Measurements from ENCODE around the gene GPC5.
A peak's percentile ranks its signal among the peaks of the same experiment; 100 is the strongest.

Gene GPC5

DNA sequence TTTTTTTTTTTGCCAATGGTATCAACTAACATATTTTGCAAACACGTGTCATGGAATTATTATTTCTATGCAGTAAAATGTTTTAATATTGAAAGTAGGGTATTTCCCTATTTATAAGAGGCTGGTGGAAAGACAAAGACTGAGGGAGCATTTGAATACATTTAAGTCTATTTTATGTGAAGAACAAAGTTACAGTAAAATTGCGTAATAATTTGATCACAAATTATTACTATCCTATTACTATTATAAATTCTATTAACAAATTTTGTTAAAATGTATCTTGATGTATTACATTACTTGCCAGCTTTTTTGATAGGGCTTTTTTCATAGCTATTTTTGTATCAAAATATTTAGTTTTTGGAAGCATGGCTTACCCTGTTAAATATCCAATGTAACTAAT is 58.4 kb downstream of the GPC5 start:
- Mint-ChIP-seq H3K4me1 (no peaks in the 10 kb centered on the region), H3K9me3 (no peaks in the 10 kb centered on the region), H3K36me3 (no peaks in the 10 kb centered on the region), H3K27ac (no peak overlapping the region), H3K4me3 (no peak overlapping the region), H3K27me3 (no peaks in the 10 kb centered on the region)
- ATAC-seq (replicated peaks): no peak
- DNase-seq: no peak

DNA sequence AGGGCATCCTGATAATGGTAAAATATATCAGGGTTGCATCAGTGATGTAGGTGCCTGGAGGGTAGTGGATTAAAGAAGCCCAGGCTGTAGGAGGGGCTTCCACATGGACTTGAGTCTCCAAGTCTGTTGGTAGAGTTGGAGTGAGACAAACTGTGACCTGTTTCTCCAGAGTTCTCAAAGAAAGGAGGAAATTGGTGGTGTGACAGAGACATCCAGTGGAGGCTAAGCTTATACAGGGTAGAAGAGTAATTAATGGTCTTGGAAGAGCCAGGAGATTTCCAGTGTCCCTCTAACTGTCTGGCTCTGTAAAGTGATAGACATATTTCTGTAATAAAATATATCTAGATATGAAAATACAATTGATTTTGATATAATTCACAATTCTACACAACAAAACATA is 61.1 kb downstream of the GPC5 start:
- ATAC-seq (replicated peaks): peak in 1 of 2 donors; percentile 38
- no peak overlapping the region for H3K4me3 Mint-ChIP-seq
- H3K9me3 Mint-ChIP-seq: no peaks in the 10 kb centered on the region
- H3K36me3 Mint-ChIP-seq: no peaks in the 10 kb centered on the region
- no peaks in the 10 kb centered on the region for H3K27me3 Mint-ChIP-seq
- DNase-seq: no peak
- no peaks in the 10 kb centered on the region for H3K4me1 Mint-ChIP-seq
- H3K27ac Mint-ChIP-seq: no peak overlapping the region

DNA sequence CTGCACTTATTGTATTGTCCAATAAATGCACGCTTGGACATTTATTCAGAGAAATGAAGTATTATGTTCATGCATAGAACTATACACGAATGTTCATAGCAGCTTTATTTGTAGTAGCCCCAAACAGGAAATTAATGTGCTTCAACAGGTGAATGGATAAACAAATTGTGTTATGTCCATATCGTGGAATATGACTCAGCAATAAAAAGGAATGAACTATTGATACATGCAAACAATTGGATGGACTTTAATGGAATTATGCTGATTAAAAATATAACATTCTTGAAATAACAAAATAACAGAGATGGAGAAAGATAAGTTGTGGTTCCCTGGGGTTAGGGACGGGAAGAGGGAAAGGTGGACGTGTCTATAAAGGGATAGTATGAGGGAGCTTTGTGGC is 65.9 kb downstream of the GPC5 start:
- no peak for DNase-seq
- no peak overlapping the region for H3K4me3 Mint-ChIP-seq
- H3K27me3 Mint-ChIP-seq: no peaks in the 10 kb centered on the region
- H3K27ac Mint-ChIP-seq: no peak overlapping the region
- no peaks in the 10 kb centered on the region for H3K36me3 Mint-ChIP-seq
- no peak for ATAC-seq (replicated peaks)
- H3K4me1 Mint-ChIP-seq: no peaks in the 10 kb centered on the region
- no peaks in the 10 kb centered on the region for H3K9me3 Mint-ChIP-seq

DNA sequence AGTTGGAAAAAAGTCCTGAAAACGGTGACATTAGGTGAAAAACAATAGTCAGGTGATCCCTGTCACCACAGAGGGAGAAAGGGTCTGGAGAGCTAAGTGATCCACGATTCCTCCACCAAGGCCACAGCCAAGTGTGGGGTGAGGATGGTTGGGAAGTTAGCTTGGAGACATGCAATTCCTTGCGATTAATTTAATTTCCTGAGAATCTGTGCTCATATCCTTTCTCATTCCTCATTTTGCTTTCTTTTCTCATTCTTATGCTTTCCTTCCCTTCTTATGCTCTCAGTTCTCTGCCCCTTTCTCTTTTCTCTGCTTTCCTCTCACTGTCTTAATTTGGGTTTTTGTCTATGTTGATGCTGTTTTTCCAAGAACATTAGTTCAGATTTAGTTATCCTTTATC is 68.8 kb downstream of the GPC5 start:
- H3K4me1 Mint-ChIP-seq: no peaks in the 10 kb centered on the region
- DNase-seq (no peak), ATAC-seq (replicated peaks) (no peak)
- H3K27ac Mint-ChIP-seq: no peak overlapping the region
- H3K27me3 Mint-ChIP-seq: no peaks in the 10 kb centered on the region
- no peaks in the 10 kb centered on the region for H3K36me3 Mint-ChIP-seq
- no peak overlapping the region for H3K4me3 Mint-ChIP-seq
- H3K9me3 Mint-ChIP-seq: no peaks in the 10 kb centered on the region

DNA sequence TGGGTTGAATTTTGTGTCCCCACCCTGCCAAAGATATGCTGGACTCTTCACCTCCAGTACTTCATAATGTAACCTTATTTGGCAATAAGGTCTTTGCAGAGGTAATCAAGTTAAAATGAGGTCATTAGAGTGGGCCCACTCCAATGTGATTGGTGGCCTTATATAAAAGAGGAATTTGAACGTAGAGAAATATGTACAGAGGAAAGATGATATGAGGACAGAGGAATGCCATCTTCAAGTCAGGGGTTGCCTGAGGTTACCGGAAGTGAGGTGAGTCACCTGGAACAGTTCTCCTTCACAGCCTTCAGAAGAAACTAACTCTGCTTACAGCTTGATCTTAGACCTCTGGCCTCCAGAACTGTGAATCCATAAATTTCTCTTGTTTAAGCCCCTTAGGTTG is 69.9 kb downstream of the GPC5 start:
- ATAC-seq (replicated peaks) (no peak), DNase-seq (no peak)
- no peaks in the 10 kb centered on the region for H3K27me3 Mint-ChIP-seq
- no peaks in the 10 kb centered on the region for H3K36me3 Mint-ChIP-seq
- H3K27ac Mint-ChIP-seq: no peak overlapping the region
- H3K4me1 Mint-ChIP-seq: no peaks in the 10 kb centered on the region
- H3K9me3 Mint-ChIP-seq: no peaks in the 10 kb centered on the region
- H3K4me3 Mint-ChIP-seq: no peak overlapping the region

DNA sequence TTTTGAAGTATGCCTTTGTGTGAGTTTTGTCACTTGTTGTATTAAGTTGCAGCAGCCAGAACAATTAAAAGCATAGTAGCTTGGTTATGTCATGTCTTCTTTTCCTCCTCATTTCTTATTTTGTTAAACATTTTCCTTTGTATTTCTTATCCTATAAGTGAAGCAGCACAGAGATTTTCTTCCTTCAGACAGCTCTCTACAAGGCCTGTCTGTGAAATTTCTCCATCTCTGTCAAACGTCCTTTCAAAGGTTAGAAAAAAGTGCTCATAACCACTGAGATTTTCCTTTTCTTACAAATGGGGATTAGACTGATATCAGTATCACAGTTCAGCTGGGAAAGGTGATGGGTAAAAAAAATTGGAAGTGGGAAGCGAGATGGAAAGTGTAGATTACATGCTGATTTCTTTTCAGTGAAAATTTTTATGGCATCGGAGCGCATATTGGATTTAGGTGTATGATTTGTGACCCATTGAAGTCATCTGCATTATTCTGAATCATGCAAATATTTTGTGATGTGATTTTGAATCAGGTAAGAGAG is 71.7 kb downstream of the GPC5 start:
- Mint-ChIP-seq H3K9me3 (no peaks in the 10 kb centered on the region), H3K27ac (no peak overlapping the region), H3K4me3 (no peak overlapping the region), H3K4me1 (no peaks in the 10 kb centered on the region), H3K36me3 (no peaks in the 10 kb centered on the region), H3K27me3 (no peaks in the 10 kb centered on the region)
- DNase-seq (no peak), ATAC-seq (replicated peaks) (no peak)

DNA sequence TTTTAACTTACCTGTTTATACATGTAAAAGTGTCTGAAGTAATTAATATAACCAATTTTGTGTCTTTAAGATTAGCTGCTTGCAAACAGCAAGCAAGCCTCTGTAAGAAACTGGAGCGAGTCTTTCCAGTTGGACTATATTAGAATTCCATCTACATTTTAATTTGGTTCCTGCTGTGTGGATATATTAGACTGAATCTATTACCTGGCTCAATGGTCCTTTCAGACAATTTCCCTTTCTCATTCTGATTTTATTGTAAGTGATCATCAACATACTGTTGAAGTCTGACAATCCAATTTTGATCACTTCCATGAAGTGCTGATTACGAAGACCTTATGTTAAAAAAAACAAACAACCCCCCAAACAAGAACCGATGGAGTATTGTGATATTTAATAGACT is 72.3 kb downstream of the GPC5 start:
- DNase-seq (no peak), ATAC-seq (replicated peaks) (no peak)
- Mint-ChIP-seq H3K27ac (no peak overlapping the region), H3K4me1 (no peaks in the 10 kb centered on the region), H3K27me3 (no peaks in the 10 kb centered on the region), H3K9me3 (no peaks in the 10 kb centered on the region), H3K36me3 (no peaks in the 10 kb centered on the region), H3K4me3 (no peak overlapping the region)

DNA sequence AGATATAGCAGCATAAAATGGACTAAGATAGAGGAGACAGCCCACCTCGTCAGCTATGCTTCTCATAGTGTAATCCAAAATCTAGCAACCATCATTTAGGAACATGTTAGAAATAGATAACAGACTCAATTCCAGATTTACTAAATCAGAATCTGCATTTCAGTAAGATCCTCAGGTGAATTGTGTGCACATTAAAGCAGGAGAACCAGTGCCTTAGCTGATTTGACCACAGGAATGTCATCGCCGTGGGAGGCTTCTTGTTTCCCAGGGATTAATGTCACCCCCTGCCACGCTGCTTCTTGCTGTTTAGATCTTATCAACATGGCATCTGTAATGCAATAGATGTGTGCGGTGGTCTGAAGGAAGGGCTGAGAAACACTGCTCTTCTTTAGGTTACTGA is 84.0 kb downstream of the GPC5 start:
- no peaks in the 10 kb centered on the region for H3K27me3 Mint-ChIP-seq
- DNase-seq: no peak
- no peak overlapping the region for H3K4me3 Mint-ChIP-seq
- no peak overlapping the region for H3K27ac Mint-ChIP-seq
- no peaks in the 10 kb centered on the region for H3K36me3 Mint-ChIP-seq
- H3K4me1 Mint-ChIP-seq: no peaks in the 10 kb centered on the region
- H3K9me3 Mint-ChIP-seq: no peaks in the 10 kb centered on the region
- no peak for ATAC-seq (replicated peaks)

DNA sequence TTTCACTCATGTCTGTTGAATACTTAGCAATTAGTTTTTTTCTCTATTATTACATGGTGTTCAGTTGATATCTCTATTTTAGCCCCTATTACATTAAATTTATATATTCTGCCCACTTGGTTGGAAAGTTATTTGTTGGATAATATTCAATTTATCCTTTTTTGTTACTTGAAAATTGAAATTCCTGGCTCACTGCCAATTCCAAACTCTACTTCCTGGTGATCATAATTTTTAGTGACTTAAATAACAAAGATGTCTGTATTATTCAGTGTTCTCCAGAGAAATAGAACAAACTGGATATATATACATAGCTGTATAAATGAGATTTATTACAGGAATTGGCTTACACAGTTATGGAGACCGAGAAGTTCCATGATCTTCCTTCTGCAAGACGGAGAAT is 93.6 kb downstream of the GPC5 start:
- Mint-ChIP-seq H3K9me3 (no peaks in the 10 kb centered on the region), H3K4me3 (no peak overlapping the region), H3K27me3 (no peaks in the 10 kb centered on the region), H3K4me1 (no peaks in the 10 kb centered on the region), H3K36me3 (no peaks in the 10 kb centered on the region), H3K27ac (no peak overlapping the region)
- ATAC-seq (replicated peaks): no peak
- DNase-seq: no peak

DNA sequence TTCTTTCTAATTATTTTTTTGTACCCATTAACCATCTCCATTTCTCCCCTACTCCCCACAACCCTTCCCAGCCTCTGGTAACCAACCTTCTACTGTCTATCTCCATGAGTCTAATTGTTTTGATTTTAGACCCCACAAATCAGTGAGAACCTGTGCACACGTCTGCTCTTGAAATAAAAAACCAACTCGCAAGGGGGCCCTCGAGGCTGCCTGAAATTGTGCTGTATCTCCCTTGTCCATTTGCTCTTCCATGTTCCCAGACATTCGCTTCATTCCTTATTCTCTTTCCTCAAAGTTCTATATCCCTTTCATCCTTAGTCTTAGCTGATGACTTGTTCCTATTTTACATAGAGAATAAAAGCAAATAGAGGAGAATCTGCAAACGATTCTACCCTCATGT is 95.0 kb downstream of the GPC5 start:
- no peak overlapping the region for H3K27ac Mint-ChIP-seq
- DNase-seq (no peak), ATAC-seq (replicated peaks) (no peak)
- H3K4me3 Mint-ChIP-seq: no peak overlapping the region
- H3K4me1 Mint-ChIP-seq: no peaks in the 10 kb centered on the region
- no peaks in the 10 kb centered on the region for H3K27me3 Mint-ChIP-seq
- H3K9me3 Mint-ChIP-seq: peaks cover 2 to 3% of the 10 kb centered on the region in 2 donors
- H3K36me3 Mint-ChIP-seq: no peaks in the 10 kb centered on the region

DNA sequence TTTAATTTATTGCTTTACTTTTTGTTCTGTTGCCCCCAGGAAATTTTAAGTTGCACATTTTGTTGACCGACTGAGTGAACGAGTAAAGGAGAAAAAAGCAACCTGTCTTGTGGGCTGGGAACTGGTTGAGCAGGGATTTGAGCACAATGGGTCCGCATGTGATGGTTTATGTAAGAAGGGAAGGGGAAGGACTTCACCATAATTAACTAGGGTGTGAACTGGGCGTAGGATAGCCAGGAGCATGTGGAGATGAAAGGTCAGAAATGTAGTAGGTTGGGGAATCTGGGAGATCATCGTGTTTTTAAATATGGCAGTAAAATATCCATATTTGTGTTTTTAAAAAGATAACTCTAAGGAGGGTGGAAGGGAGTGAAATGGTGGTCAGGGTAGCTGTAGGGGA is 99.9 kb downstream of the GPC5 start:
- Mint-ChIP-seq H3K27ac (no peak overlapping the region), H3K27me3 (no peaks in the 10 kb centered on the region), H3K36me3 (no peaks in the 10 kb centered on the region), H3K4me1 (no peaks in the 10 kb centered on the region), H3K4me3 (no peak overlapping the region), H3K9me3 (peaks cover 5 to 11% of the 10 kb centered on the region in 2 donors)
- ATAC-seq (replicated peaks) (no peak), DNase-seq (no peak)

DNA sequence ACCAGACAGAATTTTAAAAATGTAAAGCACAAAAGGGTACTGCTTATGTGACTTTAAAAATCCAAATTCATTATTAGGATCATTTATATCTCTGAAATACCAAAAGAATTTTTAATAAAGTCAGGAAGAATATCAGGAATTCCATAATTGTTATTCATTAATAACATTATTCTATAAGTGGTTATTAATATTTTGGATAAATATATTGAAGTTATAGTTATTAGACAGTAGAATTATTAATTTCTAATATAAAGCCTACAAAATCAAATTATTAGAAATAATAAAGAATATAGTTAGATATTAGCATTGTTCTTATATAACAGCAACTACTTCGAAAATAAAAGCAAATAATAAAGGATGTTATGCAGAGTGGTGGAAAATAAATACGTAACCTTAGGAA is 105.8 kb downstream of the GPC5 start:
- Mint-ChIP-seq H3K36me3 (no peaks in the 10 kb centered on the region), H3K27ac (no peak overlapping the region), H3K4me1 (no peaks in the 10 kb centered on the region), H3K9me3 (peaks cover 7 to 10% of the 10 kb centered on the region in 2 donors), H3K4me3 (no peak overlapping the region), H3K27me3 (no peaks in the 10 kb centered on the region)
- DNase-seq (no peak), ATAC-seq (replicated peaks) (no peak)

DNA sequence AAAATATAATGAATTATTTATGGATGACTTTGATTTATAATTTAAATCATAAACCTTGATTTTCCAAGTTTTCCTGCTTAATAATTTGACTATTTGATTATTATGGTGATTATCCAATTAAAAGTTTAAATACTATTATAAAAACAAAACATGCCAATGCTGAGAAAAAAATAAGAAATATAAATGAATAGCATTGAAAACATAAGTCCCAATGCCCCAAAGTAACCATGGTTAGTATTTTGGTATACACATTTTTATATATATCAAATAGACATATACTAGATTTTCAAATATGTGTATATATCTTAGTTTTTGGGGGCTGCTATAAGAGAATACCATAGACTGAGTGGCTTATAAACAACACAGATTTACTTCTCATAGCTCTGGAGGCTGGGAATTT is 108.3 kb downstream of the GPC5 start:
- ATAC-seq (replicated peaks) (no peak), DNase-seq (no peak)
- Mint-ChIP-seq H3K4me3 (no peak overlapping the region), H3K27ac (no peak overlapping the region), H3K36me3 (no peaks in the 10 kb centered on the region), H3K9me3 (peaks cover 0 to 6% of the 10 kb centered on the region in 2 donors), H3K27me3 (no peaks in the 10 kb centered on the region), H3K4me1 (no peaks in the 10 kb centered on the region)

DNA sequence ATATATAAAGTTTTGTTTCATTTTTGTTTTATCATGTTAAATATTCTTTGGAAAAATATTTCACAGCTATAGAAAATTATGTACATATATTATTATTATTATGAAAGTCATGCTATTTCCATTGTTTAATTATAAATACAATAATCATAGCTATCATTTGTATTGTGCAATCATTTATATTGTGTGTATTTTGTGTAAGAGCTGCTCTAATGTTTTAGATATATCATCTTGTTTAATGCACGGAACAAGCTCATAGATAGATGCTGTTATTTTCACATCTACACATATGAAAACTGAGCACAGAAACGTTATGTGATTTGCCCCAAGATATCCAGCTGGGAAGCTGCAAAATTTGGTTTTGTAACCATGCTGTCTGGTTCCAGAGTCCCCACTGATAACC is 111.6 kb downstream of the GPC5 start:
- Mint-ChIP-seq H3K27ac (no peak overlapping the region), H3K4me3 (no peak overlapping the region), H3K27me3 (no peaks in the 10 kb centered on the region), H3K36me3 (no peaks in the 10 kb centered on the region), H3K9me3 (peaks cover 0 to 3% of the 10 kb centered on the region in 2 donors), H3K4me1 (no peaks in the 10 kb centered on the region)
- DNase-seq: no peak
- no peak for ATAC-seq (replicated peaks)

DNA sequence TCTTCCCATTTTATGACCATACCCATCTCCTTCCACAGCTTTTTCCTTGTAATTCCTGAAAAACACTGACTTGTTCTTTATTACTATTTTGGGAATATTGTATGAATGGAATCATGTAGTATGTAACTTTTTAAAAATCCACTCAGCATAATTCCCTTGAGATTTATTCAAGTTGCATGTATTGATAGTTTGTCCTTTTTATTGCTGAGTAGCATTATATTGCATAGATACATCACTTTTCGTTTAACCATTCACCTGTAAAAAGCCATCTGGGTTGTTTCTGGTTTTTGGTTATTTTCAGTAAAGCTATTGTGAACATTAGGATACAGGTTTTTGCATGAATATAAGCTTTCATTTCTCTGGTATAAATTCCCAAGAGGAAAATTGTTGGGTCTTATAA is 115.4 kb downstream of the GPC5 start:
- H3K27me3 Mint-ChIP-seq: no peaks in the 10 kb centered on the region
- H3K27ac Mint-ChIP-seq: no peak overlapping the region
- ATAC-seq (replicated peaks): no peak
- H3K36me3 Mint-ChIP-seq: no peaks in the 10 kb centered on the region
- no peaks in the 10 kb centered on the region for H3K4me1 Mint-ChIP-seq
- DNase-seq: no peak
- peaks cover 6 to 7% of the 10 kb centered on the region in 2 donors for H3K9me3 Mint-ChIP-seq
- H3K4me3 Mint-ChIP-seq: no peak overlapping the region

DNA sequence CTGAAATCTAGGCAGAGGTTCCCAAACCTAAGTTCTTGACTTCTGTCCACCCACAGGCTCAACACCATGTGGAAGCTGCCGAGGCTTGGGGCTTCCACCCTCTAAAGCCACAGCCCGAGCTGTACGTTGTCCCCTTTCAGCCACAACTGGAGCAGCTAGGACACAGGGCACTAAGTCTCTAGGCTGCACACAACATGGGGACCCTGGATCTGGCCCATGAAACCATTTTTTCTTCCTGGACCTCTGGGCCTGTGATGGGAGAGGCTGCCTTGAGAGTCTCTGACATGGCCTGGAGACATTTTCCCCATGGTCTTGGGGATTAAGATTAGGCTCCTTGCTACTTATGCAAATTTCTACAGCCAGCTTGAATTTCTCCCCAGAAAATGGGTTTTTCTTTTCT is 118.4 kb downstream of the GPC5 start:
- ATAC-seq (replicated peaks): no peak
- H3K27ac Mint-ChIP-seq: no peak overlapping the region

More for the DNA sequence above, 118.4 kb downstream of the GPC5 start:
- H3K9me3 Mint-ChIP-seq: peaks cover 7% of the 10 kb centered on the region in 2 donors
- no peaks in the 10 kb centered on the region for H3K4me1 Mint-ChIP-seq
- no peak overlapping the region for H3K4me3 Mint-ChIP-seq
- DNase-seq: no peak
- no peaks in the 10 kb centered on the region for H3K36me3 Mint-ChIP-seq
- H3K27me3 Mint-ChIP-seq: no peaks in the 10 kb centered on the region
